HG03469 (cell line): ENCODE data around the gene SUPT20HL1.
"Not testable (repeated sequence)": the region's sequence is repeated elsewhere in the genome, so short reads cannot be mapped to it uniquely, and the experiment has no call there.

Experiments
- ATAC-seq: cut with Tn5 transposase; IDR thresholded peaks from one replicate; pipeline ENCODE4 v1.9.1; 2021; ENCODE audit warnings: mild to moderate bottlenecking, moderate library complexity, moderate number of reproducible peaks; ENCODE audit not compliant: unreplicated experiment

The SUPT20HL1 gene

DNA sequence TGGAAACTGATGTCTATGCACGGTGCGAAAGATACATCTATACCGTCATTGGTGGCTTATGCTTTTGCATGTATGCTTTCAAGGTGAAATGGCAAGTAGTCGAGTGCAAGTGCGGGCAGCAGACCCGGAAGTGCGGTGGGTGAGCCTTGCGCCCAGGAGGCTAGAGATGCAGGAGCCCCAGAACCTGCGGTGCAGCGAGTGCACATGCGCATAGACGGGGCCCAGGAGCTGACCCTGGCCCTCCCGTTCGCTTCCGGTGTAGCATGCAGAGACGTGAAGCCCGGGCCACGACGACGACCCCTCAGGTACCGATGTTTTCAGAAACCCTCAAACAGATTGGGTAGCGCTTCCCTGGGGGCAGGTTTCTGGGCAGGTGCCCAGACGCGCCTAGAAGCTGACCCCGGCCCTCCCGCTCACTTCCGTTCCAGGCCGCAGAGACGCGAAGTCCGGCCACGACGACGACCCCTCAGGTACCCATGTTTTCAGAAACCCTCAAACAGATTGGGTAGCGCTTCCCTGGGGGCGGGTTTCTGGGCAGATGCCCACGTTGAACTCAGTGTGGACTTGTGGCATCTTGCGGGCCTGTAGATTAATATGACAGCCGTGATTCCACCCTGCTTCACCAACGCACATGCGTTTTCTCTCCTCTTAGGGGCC is 1.8 kb downstream of the SUPT20HL1 start:
- ATAC-seq = not testable (repeated sequence)

DNA sequence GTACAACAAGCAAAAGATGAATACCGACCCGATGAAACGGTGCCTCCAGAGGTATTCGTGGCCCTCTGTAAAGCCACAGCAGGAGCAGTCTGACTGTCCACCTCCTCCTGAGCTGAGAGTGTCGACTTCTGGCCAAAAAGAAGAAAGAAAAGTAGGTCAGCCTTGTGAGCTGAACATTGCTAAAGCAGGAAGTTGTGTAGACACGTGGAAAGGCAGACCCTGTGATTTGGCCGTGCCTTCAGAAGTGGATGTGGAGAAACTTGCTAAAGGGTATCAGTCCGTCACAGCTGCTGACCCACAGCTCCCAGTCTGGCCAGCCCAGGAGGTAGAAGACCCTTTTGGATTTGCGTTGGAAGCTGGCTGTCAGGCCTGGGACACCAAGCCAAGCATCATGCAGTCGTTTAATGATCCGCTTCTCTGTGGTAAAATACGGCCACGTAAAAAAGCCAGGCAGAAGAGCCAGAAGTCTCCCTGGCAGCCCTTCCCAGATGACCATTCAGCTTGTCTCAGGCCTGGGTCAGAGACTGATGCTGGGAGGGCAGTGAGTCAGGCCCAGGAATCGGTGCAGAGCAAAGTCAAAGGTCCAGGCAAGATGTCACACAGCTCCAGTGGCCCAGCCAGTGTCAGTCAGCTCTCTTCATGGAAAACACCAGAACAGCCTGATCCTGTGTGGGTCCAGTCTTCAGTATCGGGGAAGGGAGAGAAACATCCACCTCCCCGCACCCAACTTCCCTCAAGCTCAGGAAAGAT is 3.2 kb downstream of the SUPT20HL1 start:
- ATAC-seq = not testable (repeated sequence)

DNA sequence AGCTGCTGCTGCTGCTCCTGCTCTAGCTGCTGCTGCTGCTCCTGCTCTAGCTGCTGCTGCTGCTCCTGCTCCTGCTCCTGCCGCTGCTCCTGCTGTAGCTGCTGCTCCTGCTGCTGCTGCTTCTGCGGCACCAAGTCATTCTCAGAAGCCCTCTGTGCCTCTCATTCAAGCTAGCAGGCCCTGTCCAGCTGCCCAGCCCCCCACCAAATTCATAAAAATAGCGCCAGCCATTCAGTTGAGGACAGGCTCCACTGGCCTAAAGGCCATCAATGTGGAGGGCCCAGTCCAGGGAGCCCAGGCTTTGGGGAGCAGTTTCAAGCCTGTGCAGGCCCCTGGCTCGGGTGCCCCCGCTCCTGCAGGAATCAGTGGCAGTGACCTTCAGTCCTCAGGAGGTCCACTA is 3.9 kb downstream of the SUPT20HL1 start:
- no peak for ATAC-seq

DNA sequence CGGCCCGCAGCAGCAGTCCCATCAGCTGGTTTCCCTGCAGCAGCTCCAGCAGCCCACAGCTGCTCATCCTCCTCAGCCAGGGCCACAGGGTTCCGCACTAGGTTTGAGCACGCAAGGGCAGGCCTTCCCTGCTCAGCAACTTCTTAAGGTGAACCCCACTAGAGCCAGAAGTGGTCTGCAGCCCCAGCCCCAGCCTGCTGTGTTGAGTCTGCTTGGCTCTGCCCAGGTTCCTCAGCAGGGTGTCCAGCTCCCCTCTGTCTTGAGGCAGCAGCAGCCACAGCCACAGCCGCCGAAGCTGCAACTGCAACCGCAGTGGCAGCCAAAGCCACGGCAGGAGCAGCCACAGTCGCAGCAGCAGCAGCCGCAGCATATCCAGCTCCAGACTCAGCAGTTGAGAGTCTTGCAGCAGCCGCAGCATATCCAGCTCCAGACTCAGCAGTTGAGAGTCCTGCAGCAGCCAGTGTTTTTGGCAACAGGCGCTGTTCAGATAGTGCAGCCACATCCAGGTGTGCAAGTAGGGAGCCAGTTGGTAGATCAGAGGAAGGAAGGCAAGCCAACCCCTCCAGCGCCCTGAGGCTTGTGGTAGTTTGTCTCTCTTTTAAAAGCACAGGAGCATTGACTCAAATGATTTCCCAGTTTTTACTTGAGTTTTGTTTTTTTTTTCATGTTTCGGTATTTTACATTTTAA is 4.6 kb downstream of the SUPT20HL1 start:
- ATAC-seq = no peak

DNA sequence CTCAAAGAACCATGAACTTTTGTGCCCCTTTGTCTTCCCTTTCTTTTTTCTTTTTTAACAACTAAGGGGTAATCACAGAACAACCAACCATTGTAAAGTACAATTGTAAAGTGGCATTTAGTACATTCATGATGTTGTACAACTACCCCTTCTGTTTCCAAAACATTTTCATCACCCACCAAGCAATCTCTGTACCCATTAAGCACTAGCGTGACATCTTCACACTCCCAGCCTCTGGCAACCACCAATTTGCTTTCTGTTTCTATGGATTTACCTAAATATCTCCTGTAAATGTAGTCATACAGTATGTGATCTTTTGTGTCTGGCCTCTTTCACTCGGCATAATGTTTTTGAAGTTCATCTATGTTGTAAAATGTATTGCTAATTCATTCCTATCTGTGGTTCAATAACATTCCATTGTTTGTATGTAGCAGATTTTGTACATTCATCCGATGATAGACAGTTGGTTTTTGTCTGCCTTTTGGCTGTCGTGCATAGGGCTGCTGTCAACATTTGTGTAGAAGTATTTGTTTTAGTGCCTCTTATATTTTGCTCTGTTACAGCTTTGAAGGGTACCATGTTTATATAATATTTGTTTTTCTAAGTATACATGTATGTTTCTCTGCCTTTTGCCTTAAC is 6.4 kb downstream of the SUPT20HL1 start:
- ATAC-seq = not testable (repeated sequence)

DNA sequence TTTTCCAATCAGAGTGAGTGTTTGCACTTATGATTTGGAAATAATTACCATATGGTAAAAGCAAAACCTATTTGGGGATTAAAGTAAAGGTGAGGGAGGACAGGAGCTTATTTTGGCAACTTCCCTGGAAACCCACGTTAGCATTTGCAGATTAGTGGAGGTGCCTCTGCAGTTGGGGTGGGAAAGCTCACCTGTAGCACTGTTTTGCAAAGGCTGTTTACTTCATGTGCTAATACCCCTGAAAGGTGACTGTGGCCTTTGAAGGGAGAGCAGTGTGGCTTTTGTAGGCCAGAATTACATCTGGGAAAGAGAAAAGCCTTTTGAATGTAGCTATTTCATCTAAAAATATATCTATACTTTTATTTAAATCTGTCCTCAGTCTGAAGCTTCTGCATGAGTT is 9.4 kb downstream of the SUPT20HL1 start:
- no peak for ATAC-seq

DNA sequence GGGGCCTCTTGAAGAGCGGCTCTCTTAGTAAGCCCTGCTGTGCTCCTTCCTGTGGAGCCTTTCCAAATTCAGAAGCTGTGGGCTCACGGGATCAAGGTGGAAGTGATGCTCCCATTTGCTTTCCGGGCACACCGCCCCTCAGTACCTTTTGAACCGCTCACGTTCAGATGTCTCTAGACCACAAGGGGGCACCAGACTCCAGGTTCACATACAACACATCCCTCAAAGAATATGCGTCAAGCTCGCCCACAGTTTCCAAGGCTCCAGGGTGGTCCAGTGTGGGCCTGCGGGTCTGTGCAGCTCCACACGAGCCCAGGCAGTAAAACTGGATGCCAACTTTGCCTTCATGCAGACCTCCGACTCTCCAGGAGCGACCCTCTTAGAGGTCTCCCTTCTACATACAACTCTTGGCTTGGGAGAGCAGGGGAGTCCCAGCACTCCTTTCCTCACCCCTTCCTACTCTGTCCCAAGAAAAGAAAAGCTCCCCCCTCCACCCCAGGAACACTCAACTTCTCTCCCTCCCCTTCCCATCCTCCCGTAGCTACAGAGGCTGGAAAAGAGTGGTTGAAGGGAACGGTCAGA is 11.0 kb downstream of the SUPT20HL1 start:
- no peak for ATAC-seq

DNA sequence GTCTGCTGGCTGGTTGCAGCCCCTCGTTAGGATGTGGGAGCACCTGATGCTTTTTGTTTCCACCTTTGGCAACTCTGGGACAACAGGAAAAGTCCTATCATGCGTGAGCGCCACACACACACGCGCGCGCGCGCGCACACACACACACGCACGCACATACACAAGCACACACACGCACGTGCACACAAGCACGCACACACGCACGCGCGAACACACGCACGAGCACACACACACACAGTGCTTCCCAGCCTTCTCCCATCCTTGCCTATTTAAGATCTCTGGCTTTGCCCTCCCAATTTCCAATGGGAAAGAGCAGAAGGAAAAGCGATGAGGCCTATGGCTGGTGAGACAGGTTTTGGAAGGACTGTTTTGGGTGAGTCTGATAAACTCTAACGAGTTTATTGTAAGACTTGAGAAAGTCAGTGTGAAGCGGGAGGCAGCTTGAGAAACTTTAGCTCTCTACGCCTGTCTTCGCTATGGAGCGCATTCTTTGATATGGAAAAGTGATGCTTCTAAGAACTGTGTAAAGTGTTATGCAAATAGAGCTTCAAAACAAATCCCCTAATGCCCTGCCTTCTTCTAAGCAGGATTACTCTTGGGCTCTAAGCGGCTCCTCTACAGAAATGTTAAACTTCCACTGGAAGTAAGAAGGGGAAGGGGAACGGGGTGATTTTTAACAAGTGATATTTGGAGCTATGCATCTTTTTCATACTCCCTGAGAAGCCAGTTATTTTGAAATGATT is 11.8 kb downstream of the SUPT20HL1 start:
- ATAC-seq = no peak

DNA sequence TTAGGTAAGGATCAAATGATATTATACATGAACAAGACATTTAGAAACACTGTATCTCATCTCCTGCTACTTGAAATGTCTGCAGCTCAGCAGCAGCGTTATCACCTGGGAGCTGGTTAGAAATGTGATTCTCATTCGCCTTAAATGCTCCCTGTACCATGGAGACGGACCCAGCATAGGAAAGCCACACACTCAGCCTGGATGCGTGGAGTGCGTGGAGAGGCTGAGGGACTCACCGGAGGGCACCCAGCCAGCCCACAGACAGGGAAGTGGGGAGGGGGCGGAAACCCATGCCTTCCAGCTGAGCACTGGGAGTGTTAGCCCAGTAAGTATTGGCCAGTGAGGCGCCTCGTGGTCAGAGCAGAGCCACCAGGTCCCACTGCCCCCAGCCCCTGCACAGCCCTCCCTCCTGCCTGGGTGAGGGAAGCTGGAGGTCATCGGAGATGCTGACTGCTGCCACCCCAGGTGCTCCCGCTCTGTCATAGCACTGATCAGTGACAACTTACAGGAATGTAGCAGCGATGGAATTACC is 15.2 kb downstream of the SUPT20HL1 start:
- ATAC-seq = no peak

DNA sequence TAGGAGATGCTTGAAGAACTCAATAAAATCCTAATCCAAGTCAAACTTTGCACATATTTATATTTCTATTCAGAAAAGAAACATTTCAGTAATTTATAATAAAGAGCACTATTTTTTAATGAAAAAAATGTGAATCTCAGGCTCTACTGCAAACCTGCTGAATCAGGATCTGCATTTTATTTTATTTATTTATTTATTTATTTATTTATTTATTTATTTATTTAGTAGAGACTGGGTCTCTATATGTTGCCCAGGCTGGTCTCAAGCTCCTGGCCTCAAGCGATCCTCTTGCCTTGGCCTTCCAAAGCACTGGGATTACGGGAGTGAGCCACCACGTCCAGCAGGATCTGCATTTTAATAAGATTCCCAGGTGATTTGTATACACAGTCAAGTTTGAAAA is 16.0 kb downstream of the SUPT20HL1 start:
- no peak for ATAC-seq

DNA sequence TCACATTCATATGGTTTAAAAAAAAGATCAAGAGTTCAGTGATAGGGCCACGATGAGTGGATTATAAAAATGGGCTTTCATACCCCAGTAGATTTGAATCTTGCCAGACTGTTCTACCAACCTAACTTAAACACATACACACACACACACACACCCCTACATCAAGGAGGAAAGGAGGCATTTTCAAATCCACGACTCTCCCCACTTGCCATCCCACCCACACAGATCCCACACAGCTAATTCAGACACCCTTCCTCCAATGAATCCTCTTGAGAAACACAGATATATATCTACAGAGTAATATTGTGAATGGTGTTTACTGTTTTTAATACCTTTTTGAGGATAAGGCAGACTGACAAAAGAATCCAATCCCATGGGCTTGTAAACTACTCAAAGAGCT is 16.8 kb downstream of the SUPT20HL1 start:
- no peak for ATAC-seq

DNA sequence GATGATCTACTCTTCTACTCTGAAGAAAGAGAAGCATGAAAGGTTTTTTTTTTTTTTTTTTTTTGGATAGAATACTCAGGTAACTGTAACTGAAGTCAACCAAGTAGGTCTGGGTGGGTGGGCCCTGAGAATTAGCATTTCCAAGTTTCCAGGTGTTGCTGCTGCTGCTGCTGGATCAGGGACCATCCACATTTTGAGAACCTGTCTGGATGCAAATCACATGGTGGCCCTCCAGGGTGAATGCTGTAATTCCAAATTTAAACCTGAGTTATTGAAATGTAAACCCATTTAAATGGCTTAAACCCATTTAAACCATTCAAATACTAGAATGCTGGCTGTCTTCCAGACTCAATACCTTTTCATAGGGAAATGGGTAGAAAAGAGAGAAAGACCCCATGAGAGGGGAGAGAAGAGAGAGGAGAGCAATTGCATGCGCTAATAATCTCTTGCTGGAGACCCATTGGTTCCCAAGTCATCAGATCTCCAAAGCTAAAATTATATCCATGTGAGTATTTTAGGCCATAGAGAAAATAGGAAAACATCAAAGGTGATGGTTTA is 17.6 kb downstream of the SUPT20HL1 start:
- ATAC-seq = no peak

DNA sequence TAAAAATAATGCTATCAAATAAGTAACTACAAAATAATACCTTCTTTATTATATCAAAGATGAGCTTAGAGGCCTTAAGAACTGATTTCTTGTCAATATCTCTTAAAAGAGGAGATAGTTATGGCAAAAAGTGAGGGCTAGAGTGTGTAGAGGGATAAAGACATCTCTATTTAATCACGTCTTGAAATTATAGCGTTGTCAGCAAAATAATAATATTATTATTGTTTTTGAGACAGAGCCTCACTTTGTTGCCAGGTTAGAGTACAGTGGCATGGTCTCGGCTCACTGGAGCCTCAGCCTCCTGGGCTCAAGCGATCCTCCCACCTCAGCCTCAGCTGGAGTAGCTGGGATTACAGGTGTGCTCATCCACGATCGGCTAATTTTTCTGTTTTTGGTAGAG is 18.3 kb downstream of the SUPT20HL1 start:
- ATAC-seq = no peak

DNA sequence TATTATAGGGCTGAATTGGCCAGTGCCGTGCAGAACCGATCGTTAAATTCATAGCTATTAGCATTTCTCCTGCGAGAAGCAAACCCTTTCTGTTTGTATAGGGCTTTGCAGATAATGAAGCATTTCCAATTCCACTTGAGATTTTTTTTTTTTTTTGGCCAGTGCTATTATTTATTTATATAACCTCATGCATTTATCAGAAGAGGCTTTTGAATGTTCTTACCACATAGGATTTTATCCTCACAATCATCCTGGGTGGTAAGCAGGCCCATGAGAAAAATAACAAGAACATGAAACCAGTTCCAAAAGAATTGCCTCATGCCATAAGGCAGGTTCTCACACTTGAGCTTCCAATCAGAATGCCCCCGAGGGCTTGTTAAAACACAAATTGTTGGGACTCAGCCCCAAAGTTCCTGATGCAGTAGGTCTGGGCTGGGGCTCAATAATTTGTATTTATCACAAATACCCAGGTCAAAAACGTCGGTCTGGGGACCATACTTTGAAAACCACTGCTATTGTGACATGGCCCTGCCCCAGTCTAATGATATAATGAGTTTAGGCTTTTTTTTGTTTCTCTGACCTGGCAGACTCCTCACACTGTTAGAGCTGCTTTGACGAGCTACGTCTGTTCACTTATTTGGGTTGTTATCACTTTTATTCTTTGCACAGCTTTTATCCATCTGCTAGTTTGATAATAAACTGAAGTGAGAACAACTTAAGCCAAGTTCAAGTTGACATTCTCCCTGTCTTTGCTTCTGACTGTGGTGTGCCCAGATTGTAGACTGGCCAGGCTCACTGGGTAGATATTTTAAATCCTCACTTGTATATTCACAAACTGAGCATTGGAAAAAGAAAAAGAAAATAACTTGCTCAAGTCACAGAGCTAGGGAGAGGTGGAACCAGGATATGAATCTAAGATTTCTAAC is 20.1 kb downstream of the SUPT20HL1 start:
- no peak for ATAC-seq

DNA sequence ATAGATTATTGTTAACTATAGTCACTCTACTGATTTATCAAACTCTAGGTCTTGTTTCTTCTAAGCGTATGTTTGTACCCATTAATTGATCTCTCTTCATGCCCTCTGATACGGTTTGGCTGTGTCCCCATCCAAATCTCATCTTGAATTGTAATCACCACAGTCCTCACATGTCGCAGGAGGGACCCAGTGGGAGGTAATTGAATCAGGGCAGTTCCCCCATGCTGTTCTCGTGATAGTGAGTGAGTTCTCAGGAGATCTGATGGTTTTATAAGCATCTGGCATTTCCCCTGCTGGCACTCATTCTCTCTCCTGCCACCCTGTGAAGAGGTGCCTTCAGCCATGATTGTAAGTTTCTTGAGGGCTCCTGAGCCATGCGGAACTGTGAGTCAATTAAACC is 21.9 kb downstream of the SUPT20HL1 start:
- not testable (repeated sequence) for ATAC-seq

DNA sequence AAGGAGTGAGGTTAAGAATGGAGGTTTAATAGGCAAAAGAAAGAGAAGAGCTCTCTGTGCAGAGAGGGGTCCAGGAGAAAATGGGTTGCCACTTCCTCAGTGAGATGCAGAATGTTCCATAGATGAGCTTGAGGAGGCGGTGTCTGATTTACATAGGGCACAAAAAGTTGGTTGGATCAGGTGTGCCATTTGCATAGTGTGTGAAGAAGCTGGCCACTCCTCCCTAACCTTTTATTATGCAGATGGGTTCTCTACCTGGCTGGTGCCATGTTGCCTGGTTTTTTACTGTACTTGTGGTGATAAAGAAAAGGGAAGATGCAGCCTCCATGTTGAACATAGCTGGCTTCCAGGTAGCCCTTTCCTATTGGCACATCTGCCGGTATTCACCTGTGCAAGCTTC is 27.3 kb downstream of the SUPT20HL1 start:
- no peak for ATAC-seq

DNA sequence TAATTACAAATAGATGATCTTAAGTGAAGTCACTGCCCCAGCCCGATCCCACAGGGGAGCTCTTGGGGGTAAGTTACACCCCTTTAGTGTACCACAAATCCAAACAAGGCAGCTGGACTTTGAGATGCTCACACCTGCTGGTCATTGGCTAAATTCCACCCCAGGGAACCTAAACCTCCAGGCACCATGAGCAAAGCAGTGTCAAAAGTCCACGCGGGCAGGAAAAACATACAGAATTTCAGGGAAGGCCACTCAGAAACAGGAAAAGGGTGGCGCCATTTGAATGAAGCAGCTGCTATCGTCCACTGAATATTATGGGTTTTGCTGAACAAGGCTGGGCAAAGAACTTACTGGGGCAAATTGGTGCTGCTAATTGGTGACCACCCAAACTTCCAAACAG is 30.9 kb downstream of the SUPT20HL1 start:
- ATAC-seq = no peak

DNA sequence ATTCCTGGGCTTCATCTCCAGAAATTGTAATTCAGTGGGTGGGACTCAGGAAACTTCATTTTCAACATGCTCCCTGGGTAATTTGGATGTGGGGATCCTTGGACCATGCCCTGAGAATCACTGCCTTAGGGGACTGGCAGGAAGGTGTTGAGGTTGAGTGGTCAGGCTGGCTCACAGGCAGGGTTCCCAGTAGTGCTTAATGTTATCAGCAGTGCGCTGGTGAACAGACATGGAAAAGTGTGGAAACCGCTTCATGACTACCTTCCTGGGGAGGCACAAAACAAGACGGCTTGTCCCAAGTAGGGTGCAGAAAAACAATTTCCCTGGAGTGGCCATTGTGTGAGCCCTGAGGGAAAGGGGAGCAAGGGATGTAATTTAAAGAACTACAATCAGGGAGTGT is 31.4 kb downstream of the SUPT20HL1 start:
- no peak for ATAC-seq

DNA sequence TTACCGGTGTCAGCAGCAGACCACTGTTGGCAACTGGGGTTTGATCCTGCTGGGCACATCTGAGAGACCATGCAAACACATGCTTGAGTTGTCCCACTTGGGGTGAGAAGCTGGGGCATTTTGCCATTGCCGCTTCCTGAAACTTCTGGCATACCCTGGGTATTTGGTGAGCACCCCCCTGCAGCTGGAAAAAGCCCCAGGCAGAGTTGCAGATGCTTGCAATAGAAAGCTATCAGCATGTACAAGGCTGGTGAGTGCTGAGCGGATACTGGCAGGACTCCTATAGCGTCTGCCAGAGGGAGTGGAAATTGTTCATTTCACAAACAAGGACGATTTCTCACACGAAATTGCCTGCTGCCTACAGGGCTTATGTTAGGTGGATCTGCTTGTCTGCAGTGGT is 32.3 kb downstream of the SUPT20HL1 start:
- no peak for ATAC-seq
